ENCODE results near the gene RFWD3. TPM values are rescaled to one million over a fixed set of nuclear protein-coding genes. Genes with fewer than 3 reads are reported as not detected.

The RFWD3 gene
- total and polyA plus RNA-seq, 2 of the 13 experiments (the other 11 are each of a cell fraction or from before 2014, with no cell fraction given) = 23.4 to 62.6 TPM

DNA sequence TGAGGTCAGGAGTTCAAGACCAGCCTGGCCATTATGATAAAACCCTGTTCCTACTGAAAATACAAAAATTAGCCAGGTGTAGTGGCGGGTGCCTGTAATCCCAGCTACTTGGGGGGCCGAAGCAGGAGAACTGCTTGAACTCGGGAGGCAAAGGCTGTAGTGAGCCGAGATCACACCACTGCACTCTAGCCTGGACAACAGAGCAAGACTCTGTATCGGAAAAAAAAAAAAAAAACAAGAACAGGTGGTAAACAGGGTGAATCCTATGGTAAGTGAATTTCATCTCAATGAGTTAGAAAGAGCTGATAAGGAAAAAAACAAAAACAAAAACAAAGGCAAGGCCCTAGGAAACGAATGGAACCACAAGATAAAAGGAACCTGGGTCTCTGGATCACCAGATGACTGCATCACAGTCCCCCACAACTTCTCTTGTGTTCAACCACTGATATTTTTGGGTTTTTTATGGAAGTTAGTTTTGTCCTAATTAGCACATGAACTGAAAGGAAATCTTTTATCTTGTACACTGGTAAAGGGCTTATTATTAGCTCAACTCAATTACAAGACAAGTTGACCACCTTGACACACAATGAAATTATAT, 80.7 kb downstream of the RFWD3 start:
- in situ Hi-C loops (cut with HindIII; ENCODE audit: extremely low pct_ligation_motif_present, low pct_unique_long_range_greater_than_20kb) (no loop called here), intact Hi-C loops (cut with micrococcal nuclease; ENCODE audit: unreplicated experiment) (no loop called here)
- no peak for DNase-seq (ENCODE audit: low spot score)
- no TSS peak for BruUV-seq (replicated peaks)
- WGBS (ENCODE audit: low lambda C conversion rate) = 98% methylated on average over 6 of the region's 6 CpGs
- H3K36me3 ChIP-seq (replicated peaks in 1 of 2; ENCODE audit: control insufficient read depth in 1 of 2, insufficient read depth in 2 of 2, low read length in 2 of 2) = peaks cover 0 to 13% of the 10 kb centered on the region in 2 experiments; a peak in 2 of 5 replicates
- no peak overlapping the region for H3K4me3 ChIP-seq (replicated peaks in 1 of 3; ENCODE audit: insufficient read depth in 1 of 3, low read depth in 2 of 3, low read length in 3 of 3)
- H3K79me2 ChIP-seq (ENCODE audit: insufficient read depth, low read length) = peaks cover 87% of the 10 kb centered on the region
- ATAC-seq = no peak
- no peak overlapping the region for H3K27ac ChIP-seq (ENCODE audit: extremely low read length, insufficient read depth, low read length)
- H4K20me1 ChIP-seq (ENCODE audit: insufficient read depth, low read length) = no peaks in the 10 kb centered on the region
- peaks cover 13% of the 10 kb centered on the region for H3K4me1 ChIP-seq (ENCODE audit: insufficient read depth, low read length)
- POLR2A ChIA-PET = interaction anchor here (5.4 kb wide), 1 partner anchor 21 kb away, joined by 26 read pairs; the partner anchor contains the start of gene GLG1
- no peak for FAIRE-seq
- no peak overlapping the region for H2AFZ ChIP-seq (ENCODE audit: low read length)
- CTCF ChIA-PET (ENCODE audit: low intra/inter-chr PET ratio, low total read pairs) = no interaction called here
- H3K27me3 ChIP-seq (ENCODE audit: control insufficient read depth in 1 of 2, insufficient read depth in 2 of 2, low read length in 2 of 2) = no peaks in the 10 kb centered on the region
- H3K4me2 ChIP-seq (ENCODE audit: low read depth, low read length) = no peak overlapping the region
- TF ChIP-seq, protein P1, sequence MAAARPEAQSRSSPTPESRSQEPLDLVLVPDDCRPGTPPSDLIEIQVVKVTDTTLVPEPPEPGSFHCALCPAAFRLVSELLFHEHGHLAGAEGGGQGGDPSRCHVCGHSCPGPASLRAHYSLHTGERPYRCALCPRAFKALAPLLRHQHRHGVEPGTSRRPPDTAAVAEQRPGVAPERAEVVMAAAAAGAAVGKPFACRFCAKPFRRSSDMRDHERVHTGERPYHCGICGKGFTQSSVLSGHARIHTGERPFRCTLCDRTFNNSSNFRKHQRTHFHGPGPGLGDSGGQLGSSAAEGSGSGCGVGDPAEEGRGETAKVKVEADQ (CRISPR knock-in tag; IDR thresholded peaks at IDR 0.05; ENCODE audit: borderline replicate concordance) = no peak
- TF ChIP-seq ZNF121 (CRISPR knock-in tag; IDR thresholded peaks at IDR 0.05) = peak; percentile 59
- H3K9ac ChIP-seq (ENCODE audit: insufficient read depth, low read depth, low read length) = no peak overlapping the region
- no peaks in the 10 kb centered on the region for H3K9me3 ChIP-seq (ENCODE audit: low read length)

DNA sequence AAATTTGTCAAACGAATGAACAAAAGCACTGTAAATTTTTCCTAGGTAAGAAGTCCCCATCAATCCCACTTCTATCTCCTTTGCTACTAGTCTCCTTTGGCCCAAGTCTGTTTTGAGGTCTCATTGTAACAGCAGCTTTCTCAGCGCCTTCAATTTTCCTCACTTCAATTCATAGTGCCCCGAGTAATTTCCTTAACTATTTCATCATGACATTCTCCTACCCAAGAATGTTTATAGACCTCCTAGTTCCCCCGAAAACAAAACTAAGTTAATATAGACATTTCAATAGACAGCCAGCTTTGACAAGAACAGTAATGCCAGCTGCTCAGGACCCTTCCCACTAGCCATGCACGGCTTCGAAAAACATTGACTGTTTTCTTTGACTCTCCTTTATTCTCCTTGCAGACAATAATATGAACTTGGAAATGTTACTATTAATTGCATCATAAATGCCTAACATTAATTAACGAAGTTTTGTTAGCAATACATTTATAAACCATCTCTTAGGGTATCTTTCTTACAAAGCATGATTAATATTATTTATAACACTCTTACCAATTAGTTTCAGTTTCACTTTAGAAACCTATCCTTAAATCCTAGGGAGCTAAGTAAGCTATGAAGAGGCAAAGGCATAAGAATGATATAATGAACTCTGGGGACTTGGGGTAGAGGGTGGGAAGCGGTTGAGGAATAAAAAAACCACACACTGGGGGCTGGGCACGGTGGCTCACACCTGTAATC, 82.6 kb downstream of the RFWD3 start:
- no peaks in the 10 kb centered on the region for H3K27me3 ChIP-seq (ENCODE audit: control insufficient read depth in 1 of 2, insufficient read depth in 2 of 2, low read length in 2 of 2)
- H3K36me3 ChIP-seq (replicated peaks in 1 of 2; ENCODE audit: control insufficient read depth in 1 of 2, insufficient read depth in 2 of 2, low read length in 2 of 2) = peaks cover 0 to 8% of the 10 kb centered on the region in 2 experiments; a peak in 1 of 5 replicates
- POLR2A ChIA-PET = interaction anchor here (5.4 kb wide), 1 partner anchor 23 kb away, joined by 26 read pairs; the partner anchor contains the start of gene GLG1
- ATAC-seq (no peak), DNase-seq (ENCODE audit: low spot score) (no peak), FAIRE-seq (no peak)
- 94% methylated on average over 9 of the region's 9 CpGs for WGBS (ENCODE audit: low lambda C conversion rate)
- BruUV-seq (replicated peaks) = no TSS peak
- H3K9me3 ChIP-seq (ENCODE audit: low read length) = no peaks in the 10 kb centered on the region
- H3K4me1 ChIP-seq (ENCODE audit: insufficient read depth, low read length) = peaks cover 21% of the 10 kb centered on the region
- CTCF ChIA-PET (ENCODE audit: low intra/inter-chr PET ratio, low total read pairs) = no interaction called here
- H3K79me2 ChIP-seq (ENCODE audit: insufficient read depth, low read length) = peaks cover 87% of the 10 kb centered on the region
- H2AFZ ChIP-seq (ENCODE audit: low read length) = no peak overlapping the region
- H4K20me1 ChIP-seq (ENCODE audit: insufficient read depth, low read length) = no peaks in the 10 kb centered on the region
- intact Hi-C loops (cut with micrococcal nuclease; ENCODE audit: unreplicated experiment) = no loop called here
- in situ Hi-C loops (cut with HindIII; ENCODE audit: extremely low pct_ligation_motif_present, low pct_unique_long_range_greater_than_20kb) = no loop called here
- no peak overlapping the region for H3K4me2 ChIP-seq (ENCODE audit: low read depth, low read length)
- no peak overlapping the region for H3K9ac ChIP-seq (ENCODE audit: insufficient read depth, low read depth, low read length)
- no peak overlapping the region for H3K4me3 ChIP-seq (replicated peaks in 1 of 3; ENCODE audit: insufficient read depth in 1 of 3, low read depth in 2 of 3, low read length in 3 of 3)
- H3K27ac ChIP-seq (ENCODE audit: extremely low read length, insufficient read depth, low read length) = no peak overlapping the region
- TF ChIP-seq HNRNPUL1 (IDR thresholded peaks at IDR 0.05; ENCODE audit: low read depth, low read length) (no peak), ZNF230 (CRISPR knock-in tag; IDR thresholded peaks at IDR 0.05) (no peak), ZNF761 (CRISPR knock-in tag; conservative IDR thresholded peaks at IDR 0.05) (no peak), BHLHE40 (IDR thresholded peaks at IDR 0.05; ENCODE audit: low read length) (no peak), HHEX (CRISPR knock-in tag; IDR thresholded peaks at IDR 0.05) (no peak), ZFX (CRISPR knock-in tag; IDR thresholded peaks at IDR 0.05; ENCODE audit: low read depth) (no peak)
- TF ChIP-seq, protein P2, sequence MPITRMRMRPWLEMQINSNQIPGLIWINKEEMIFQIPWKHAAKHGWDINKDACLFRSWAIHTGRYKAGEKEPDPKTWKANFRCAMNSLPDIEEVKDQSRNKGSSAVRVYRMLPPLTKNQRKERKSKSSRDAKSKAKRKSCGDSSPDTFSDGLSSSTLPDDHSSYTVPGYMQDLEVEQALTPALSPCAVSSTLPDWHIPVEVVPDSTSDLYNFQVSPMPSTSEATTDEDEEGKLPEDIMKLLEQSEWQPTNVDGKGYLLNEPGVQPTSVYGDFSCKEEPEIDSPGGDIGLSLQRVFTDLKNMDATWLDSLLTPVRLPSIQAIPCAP (CRISPR knock-in tag; IDR thresholded peaks at IDR 0.05; ENCODE audit: low read depth) = 0 out of 2 replicates have a peak, but pooled peaks have one; percentile 40
- TF ChIP-seq, protein P3, sequence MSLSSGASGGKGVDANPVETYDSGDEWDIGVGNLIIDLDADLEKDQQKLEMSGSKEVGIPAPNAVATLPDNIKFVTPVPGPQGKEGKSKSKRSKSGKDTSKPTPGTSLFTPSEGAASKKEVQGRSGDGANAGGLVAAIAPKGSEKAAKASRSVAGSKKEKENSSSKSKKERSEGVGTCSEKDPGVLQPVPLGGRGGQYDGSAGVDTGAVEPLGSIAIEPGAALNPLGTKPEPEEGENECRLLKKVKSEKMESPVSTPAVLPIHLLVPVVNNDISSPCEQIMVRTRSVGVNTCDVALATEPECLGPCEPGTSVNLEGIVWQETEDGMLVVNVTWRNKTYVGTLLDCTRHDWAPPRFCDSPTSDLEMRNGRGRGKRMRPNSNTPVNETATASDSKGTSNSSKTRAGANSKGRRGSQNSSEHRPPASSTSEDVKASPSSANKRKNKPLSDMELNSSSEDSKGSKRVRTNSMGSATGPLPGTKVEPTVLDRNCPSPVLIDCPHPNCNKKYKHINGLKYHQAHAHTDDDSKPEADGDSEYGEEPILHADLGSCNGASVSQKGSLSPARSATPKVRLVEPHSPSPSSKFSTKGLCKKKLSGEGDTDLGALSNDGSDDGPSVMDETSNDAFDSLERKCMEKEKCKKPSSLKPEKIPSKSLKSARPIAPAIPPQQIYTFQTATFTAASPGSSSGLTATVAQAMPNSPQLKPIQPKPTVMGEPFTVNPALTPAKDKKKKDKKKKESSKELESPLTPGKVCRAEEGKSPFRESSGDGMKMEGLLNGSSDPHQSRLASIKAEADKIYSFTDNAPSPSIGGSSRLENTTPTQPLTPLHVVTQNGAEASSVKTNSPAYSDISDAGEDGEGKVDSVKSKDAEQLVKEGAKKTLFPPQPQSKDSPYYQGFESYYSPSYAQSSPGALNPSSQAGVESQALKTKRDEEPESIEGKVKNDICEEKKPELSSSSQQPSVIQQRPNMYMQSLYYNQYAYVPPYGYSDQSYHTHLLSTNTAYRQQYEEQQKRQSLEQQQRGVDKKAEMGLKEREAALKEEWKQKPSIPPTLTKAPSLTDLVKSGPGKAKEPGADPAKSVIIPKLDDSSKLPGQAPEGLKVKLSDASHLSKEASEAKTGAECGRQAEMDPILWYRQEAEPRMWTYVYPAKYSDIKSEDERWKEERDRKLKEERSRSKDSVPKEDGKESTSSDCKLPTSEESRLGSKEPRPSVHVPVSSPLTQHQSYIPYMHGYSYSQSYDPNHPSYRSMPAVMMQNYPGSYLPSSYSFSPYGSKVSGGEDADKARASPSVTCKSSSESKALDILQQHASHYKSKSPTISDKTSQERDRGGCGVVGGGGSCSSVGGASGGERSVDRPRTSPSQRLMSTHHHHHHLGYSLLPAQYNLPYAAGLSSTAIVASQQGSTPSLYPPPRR (CRISPR knock-in tag; IDR thresholded peaks at IDR 0.05; ENCODE audit: borderline replicate concordance) = 0 out of 2 replicates have a peak, but pooled peaks have one; percentile 20

All from HepG2 (cell line).